ENCODE results near the gene UTP14C.
"Not testable (repeated sequence)": the region's sequence is repeated elsewhere in the genome, so short reads cannot be mapped to it uniquely, and the experiment has no call there.

UTP14C gene

GRCh38 chr13:52047463-52047862 is 23.0 kb downstream of the UTP14C start:
- Mint-ChIP-seq H3K36me3 (peaks cover 14% of the 10 kb centered on the region), H3K4me1 (no peaks in the 10 kb centered on the region), H3K27ac (no peak overlapping the region), H3K27me3 (peaks cover 4% of the 10 kb centered on the region), H3K9me3 (peaks cover 9% of the 10 kb centered on the region), H3K4me3 (no peak overlapping the region)
- ATAC-seq (ENCODE audit: low read depth) = no peak
- DNase-seq (ENCODE audit: low spot score in 2 of 2) = no peak

DNA sequence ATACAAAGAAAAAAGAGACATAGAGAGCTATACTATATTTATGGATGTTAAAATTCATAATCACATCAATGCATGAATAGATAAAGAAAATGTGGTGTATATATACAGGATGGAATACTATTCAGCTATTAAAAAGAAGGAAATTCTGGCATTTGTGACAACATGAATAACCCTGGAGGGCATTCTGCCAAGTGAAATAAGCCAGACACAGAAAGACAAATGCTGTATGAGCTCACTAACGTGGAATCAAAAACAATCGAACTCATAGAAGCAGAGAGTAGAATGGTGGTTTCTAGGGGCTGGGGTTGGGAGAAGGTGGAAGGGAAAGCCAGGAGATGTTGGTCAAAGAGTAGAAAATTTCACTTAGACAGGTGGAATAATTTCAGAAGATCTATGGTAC is 24.0 kb downstream of the UTP14C start:
- no peak overlapping the region for H3K27ac Mint-ChIP-seq
- peaks cover 4% of the 10 kb centered on the region for H3K27me3 Mint-ChIP-seq
- peaks cover 9% of the 10 kb centered on the region for H3K9me3 Mint-ChIP-seq
- ATAC-seq (ENCODE audit: low read depth) (no peak), DNase-seq (ENCODE audit: low spot score in 2 of 2) (no peak)
- no peaks in the 10 kb centered on the region for H3K4me1 Mint-ChIP-seq
- peaks cover 10% of the 10 kb centered on the region for H3K36me3 Mint-ChIP-seq
- no peak overlapping the region for H3K4me3 Mint-ChIP-seq

DNA sequence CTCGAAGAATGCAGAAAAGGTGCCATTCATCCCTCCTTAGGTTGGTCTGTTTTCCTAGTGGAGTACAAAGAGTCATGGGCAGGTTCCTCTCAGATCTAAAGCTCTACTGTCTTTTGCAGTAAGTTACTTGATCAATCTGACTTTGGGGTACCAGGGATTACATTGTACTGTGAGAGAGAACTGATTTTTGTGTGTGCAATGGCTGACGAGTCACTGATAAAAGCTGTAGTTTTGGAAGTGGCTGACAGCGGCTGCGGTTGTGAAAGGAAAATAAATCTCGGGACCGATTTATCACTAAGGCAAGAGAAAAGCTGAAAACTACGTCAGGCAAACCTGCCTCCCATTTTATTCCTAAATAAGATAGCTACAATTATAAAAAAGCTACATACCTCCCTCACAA is 26.9 kb downstream of the UTP14C start:
- peaks cover 8% of the 10 kb centered on the region for H3K9me3 Mint-ChIP-seq
- no peak overlapping the region for H3K4me3 Mint-ChIP-seq
- H3K4me1 Mint-ChIP-seq = no peaks in the 10 kb centered on the region
- no peak overlapping the region for H3K27ac Mint-ChIP-seq
- H3K36me3 Mint-ChIP-seq = peaks cover 6% of the 10 kb centered on the region
- DNase-seq (ENCODE audit: low spot score in 2 of 2) (no peak), ATAC-seq (ENCODE audit: low read depth) (no peak)
- peaks cover 4% of the 10 kb centered on the region for H3K27me3 Mint-ChIP-seq

GRCh38 chr13:52053460-52053859 is 29.0 kb downstream of the UTP14C start:
- H3K36me3 Mint-ChIP-seq = peaks cover 4% of the 10 kb centered on the region
- no peak overlapping the region for H3K4me3 Mint-ChIP-seq
- H3K9me3 Mint-ChIP-seq = peaks cover 7% of the 10 kb centered on the region
- no peak overlapping the region for H3K27ac Mint-ChIP-seq
- DNase-seq (ENCODE audit: low spot score in 2 of 2) = no peak
- ATAC-seq (ENCODE audit: low read depth) = no peak
- peaks cover 2% of the 10 kb centered on the region for H3K27me3 Mint-ChIP-seq
- H3K4me1 Mint-ChIP-seq = no peaks in the 10 kb centered on the region

DNA sequence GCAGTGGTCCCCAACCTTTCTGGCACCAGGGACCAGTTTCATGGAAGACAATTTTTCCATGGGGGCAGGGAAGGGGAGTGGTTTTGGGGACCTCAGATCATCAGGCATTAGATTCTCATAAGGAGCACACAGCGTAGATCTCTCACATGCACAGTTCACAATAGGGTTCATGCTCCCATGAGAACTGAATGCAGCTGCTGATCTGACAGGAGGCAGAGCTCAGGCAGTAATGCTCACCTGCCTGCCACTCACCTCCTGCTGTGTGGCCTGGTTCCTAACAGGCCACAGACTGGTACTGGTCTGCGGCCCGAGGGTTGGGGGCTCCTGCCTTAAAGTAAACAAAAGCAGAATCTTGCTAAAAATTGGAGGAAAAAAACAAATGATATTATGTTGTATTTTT is 36.6 kb downstream of the UTP14C start:
- not testable (repeated sequence) for H3K4me1 Mint-ChIP-seq; H3K27ac Mint-ChIP-seq; H3K27me3 Mint-ChIP-seq; H3K9me3 Mint-ChIP-seq; DNase-seq (ENCODE audit: low spot score in 2 of 2); H3K36me3 Mint-ChIP-seq; H3K4me3 Mint-ChIP-seq; ATAC-seq (ENCODE audit: low read depth)

DNA sequence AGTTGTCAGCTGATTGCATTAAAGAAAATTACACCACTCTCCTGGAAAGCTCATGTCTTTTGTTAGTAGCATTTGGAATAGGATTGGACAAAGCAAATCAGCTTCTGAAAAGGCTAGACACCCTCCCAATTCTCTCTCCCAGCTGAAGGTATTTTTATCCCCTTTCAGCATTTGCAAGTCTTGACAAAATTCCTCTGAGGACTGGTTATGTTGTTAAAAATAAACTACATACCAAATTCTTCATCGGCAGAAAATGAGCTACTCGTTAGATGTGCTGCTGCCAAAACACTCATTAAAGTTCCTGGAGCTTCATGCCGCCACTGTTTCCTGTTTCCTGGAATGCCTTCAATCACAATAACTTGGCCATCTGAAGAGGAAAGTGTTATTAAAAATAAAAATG is 37.1 kb downstream of the UTP14C start:
- H3K4me3 Mint-ChIP-seq = no peak overlapping the region
- H3K27me3 Mint-ChIP-seq = no peaks in the 10 kb centered on the region
- peaks cover 2% of the 10 kb centered on the region for H3K36me3 Mint-ChIP-seq
- ATAC-seq (ENCODE audit: low read depth) (no peak), DNase-seq (ENCODE audit: low spot score in 2 of 2) (no peak)
- no peaks in the 10 kb centered on the region for H3K9me3 Mint-ChIP-seq
- H3K27ac Mint-ChIP-seq = no peak overlapping the region
- no peaks in the 10 kb centered on the region for H3K4me1 Mint-ChIP-seq

DNA sequence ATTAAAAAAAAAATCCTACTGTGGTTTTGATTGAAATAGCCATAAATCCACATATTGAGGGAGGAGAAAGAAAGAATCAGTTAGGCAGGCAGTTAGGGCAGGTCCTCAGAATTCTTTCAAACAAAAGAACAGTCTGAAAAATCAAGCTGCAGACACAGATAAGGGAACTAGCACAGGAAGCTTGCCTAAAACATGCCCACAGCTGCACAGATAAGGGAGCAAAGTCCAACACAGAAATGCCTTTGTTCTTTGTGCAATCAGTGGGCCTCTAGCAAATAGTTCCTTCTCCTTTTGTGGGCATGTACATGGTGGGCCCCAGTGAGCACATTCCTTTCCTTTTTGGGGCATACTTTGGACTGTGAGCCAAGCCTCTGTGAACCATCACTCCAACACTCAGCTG is 42.7 kb downstream of the UTP14C start:
- H3K36me3 Mint-ChIP-seq = peaks cover 4% of the 10 kb centered on the region
- H3K27ac Mint-ChIP-seq = no peak overlapping the region
- DNase-seq (ENCODE audit: low spot score in 2 of 2) (no peak), ATAC-seq (ENCODE audit: low read depth) (no peak)
- H3K9me3 Mint-ChIP-seq = peaks cover 11% of the 10 kb centered on the region
- H3K4me1 Mint-ChIP-seq = no peaks in the 10 kb centered on the region
- H3K4me3 Mint-ChIP-seq = no peak overlapping the region
- H3K27me3 Mint-ChIP-seq = peaks cover 18% of the 10 kb centered on the region

- no peaks in the 10 kb centered on the region for H3K4me1 Mint-ChIP-seq
- DNase-seq (ENCODE audit: low spot score in 2 of 2) (no peak), ATAC-seq (ENCODE audit: low read depth) (no peak)
- H3K27me3 Mint-ChIP-seq = peaks cover 22% of the 10 kb centered on the region
- peaks cover 2% of the 10 kb centered on the region for H3K36me3 Mint-ChIP-seq
- no peak overlapping the region for H3K4me3 Mint-ChIP-seq
- peaks cover 13% of the 10 kb centered on the region for H3K9me3 Mint-ChIP-seq
- no peak overlapping the region for H3K27ac Mint-ChIP-seq
These were observed 46.5 kb downstream of the UTP14C start for GRCh38 chr13:52070929-52071523.

Measured in memory B cell (primary cell).